ENCODE measurements around the gene SBF2.

DNA sequence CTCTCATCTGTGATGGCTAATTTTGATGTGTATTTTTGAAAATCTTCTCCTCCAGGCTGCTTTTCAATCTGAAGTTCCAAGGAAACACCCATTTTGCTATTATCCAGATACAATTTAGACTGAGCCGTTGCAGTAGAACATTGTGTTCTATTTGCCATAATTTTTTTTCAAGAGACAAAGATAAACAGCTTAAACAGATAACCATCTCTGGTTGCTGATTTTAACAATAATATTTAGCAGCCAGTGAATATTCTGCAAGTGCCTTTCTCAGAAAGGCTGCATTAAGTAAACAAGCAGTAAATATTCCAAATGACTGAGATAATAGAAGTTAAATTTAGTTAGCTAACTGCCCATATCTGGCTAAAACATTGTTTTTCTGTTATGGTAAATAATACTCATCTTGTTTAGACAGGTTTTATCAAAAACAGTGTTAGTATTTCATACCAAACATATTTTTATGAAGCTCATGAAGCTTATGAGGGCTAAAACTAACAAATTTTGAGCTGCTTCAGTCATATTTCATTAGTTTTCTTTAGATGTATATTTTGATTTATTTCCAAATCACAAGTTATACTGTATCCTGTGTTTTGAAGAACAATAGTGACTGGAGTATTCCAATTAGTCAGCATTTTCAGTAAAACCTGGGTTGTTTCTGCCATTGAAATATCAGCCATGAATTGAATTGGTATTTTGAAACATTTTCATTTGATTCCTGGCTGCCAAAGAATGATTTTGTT lies 206.7 kb downstream of the SBF2 start:
- TF ChIP-seq EZH2phosphoT487 (conservative IDR thresholded peaks at IDR 0.05; ENCODE audit: low read length): no peak
- TF ChIP-seq CTCF (IDR thresholded peaks at IDR 0.05; ENCODE audit: insufficient read depth, low read length, poor library complexity, severe bottlenecking): no peak

Measured in SU-DHL-6 (cell line).